HEK293T (cell line): ENCODE data around the gene LDHAL6A.

Source experiments
- FOXM1 ChIP-seq: fragments of 450-650 bp; IDR thresholded peaks from 2 replicates; pipeline ENCODE4 v1.6.1; 2017; ENCODE audit warnings: mild to moderate bottlenecking, borderline replicate concordance
- HDGF ChIP-seq: fragments of 450-650 bp; IDR thresholded peaks from 2 replicates; pipeline ENCODE4 v1.6.1; 2017; ENCODE audit warnings: antibody characterized with exemption, borderline replicate concordance
- LEF1 ChIP-seq: fragments of 450-650 bp; IDR thresholded peaks from 2 replicates; pipeline ENCODE4 v1.6.1; 2017; ENCODE audit warnings: mild to moderate bottlenecking, borderline replicate concordance
- SP1 ChIP-seq: fragments of 450-650 bp; IDR thresholded peaks from 2 replicates; pipeline ENCODE4 v1.6.1; 2017

GRCh38 chr11:18491924-18492323 is 36.3 kb downstream of the LDHAL6A start:
- TF ChIP-seq SP1 (no peak), FOXM1 (no peak), LEF1 (no peak), HDGF (no peak)
